ENCODE data around the gene PKP1. TPM values are rescaled to one million over a fixed set of nuclear protein-coding genes. Genes with fewer than 3 reads are reported as not detected.

PKP1 gene
- total RNA-seq: under 0.01 TPM in 2 replicates

DNA sequence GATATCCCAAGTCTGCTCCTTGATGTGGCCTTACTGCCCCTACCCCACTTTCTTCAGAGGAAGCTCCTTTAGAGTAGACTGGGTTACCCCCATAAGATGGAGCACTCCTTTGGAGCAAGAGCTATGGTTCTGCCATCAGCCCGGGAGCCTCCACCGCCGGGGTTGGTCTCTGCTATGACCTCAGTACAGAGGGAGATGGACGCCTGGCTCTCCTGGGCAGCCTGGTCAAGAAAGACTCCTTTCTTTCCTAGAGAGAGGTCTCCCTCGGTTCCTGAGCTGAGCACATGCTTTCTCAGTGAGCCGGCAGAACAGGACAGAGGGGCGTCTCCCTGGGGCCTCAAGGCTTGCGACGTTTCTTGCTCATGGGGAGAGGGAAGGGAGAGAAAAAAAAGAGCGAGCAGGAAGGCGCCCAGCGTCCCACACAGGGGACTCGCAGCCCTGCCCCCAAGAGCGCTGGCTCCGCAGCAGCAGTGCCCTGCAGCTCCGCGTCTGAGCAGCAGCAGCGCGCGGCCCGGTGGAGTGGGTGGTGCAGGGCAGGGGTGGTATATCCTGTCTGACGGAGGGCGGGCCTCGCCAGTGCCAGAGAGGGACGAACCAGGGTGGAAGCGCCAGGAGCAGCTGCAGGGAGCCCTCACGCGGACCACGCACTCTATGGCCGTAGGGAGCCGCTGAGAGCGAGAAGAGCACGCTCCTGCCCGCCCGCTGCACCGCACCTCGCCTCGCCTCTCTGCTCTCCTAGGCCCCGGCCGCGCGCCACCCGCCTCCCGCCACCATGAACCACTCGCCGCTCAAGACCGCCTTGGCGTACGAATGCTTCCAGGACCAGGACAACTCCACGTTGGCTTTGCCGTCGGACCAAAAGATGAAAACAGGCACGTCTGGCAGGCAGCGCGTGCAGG, at the start of gene PKP1:
Gene PKP1, plus strand, starts transcription at position 576 of the 899 bp plus-strand sequence. Its CDS starts 197 bp downstream, at position 773.

DNA sequence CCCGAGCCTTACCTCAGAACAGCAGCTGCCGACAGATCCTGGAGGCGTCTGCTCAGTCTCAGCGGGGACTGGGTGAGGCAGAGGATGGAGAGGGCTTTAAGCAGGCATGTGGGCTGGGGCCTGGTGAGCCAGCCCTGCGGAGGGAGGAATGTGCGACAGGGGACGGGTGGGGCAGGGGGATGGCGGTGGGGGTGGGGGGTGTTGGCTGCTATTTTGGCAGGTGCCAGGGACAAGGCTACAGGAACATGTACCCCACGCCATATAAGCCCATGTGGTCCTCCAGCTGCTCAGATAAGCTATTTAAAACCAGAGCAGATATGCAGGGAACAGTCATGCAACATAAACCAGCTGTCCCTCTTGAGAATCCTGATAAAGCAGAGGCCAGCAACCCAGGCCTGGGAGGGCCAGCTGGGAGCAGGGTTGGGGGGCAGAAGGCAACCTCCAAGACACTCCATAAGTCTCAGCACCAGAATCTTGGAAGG, 94.3 kb downstream of the PKP1 start, which contains the start of gene TNNT2:
Gene TNNT2, minus strand, starts transcription at position 70 of the 482 bp plus-strand sequence. CDS start 4,426 bp downstream, outside the sequence.

Other genes with a start within 250 kb of the PKP1 start
- gene CACNA1S, start 171.1 kb upstream of the PKP1 start, total RNA-seq: not detected in 2 replicates
- not detected in 2 replicates for gene ASCL5, start 156.3 kb upstream of the PKP1 start, total RNA-seq
- 85.1 and 98.1 TPM in 2 replicates for gene TMEM9, start 129.0 kb upstream of the PKP1 start, total RNA-seq
- under 0.01 TPM in 2 replicates for gene IGFN1, start 92.7 kb upstream of the PKP1 start, total RNA-seq
- gene TNNT2, start 94.2 kb downstream of the PKP1 start, total RNA-seq: not detected in 2 replicates
- gene LAD1, start 115.8 kb downstream of the PKP1 start, total RNA-seq: not detected in 2 replicates
- gene TNNI1, start 138.2 kb downstream of the PKP1 start, total RNA-seq: under 0.01 TPM in 2 replicates
- 99.2 and 254 TPM in 2 replicates for gene PHLDA3, start 185.7 kb downstream of the PKP1 start, total RNA-seq
- 241 and 347 TPM in 2 replicates for gene CSRP1, start 223.6 kb downstream of the PKP1 start, total RNA-seq

Data from smooth muscle cell of trachea (primary cell).